ENCODE data around the gene DKKL1. TPM values are rescaled to one million over a fixed set of nuclear protein-coding genes. Genes with fewer than 3 reads are reported as not detected.

Gene DKKL1
- total and polyA plus RNA-seq, 2 experiments from 2014 or later, result 0.76 to 2.9 TPM

GRCh38 chr19:49343123-49343522 is 20.6 kb upstream of the DKKL1 start:
- Histone ChIP-seq H3K27me3 (ENCODE audit: insufficient read depth) (no peaks in the 10 kb centered on the region), H4K20me1 (replicated peaks; ENCODE audit: insufficient read depth) (peaks cover 10% of the 10 kb centered on the region; the same call in 1 of the 2 replicates), H3K4me1 (ENCODE audit: insufficient read depth) (peaks cover 9% of the 10 kb centered on the region), H3K36me3 (ENCODE audit: insufficient read depth) (peaks cover 49% of the 10 kb centered on the region), H2AFZ (no peak overlapping the region), H3K9me2 (ENCODE audit: insufficient read depth) (no peaks in the 10 kb centered on the region), H3K27ac (ENCODE audit: low read depth) (no peak overlapping the region), H3K79me2 (replicated peaks; ENCODE audit: insufficient read depth) (no peaks in the 10 kb centered on the region), H3K4me3 (no peak overlapping the region), H3F3A (replicated peaks; ENCODE audit: low read depth) (peaks cover 16% of the 10 kb centered on the region; the same call in 1 of the 2 replicates), H3K4me2 (no peak overlapping the region)
- no peaks in the 10 kb centered on the region; the same call in 1 of the 3 replicates for H3K9me3 Mint-ChIP-seq
- no peak overlapping the region for H3K4me3 Mint-ChIP-seq
- peaks cover 15% of the 10 kb centered on the region for H3K4me1 Mint-ChIP-seq
- peaks cover 25% of the 10 kb centered on the region for H3K27me3 Mint-ChIP-seq (ENCODE audit: insufficient read depth, low read depth, poor library complexity)
- DNase-seq (ENCODE audit: low spot score) (no peak), ATAC-seq (no peak)
- peak overlapping the region; percentile 8; the same call in 1 of the 2 replicates for H3K27ac Mint-ChIP-seq
- TF ChIP-seq ZNF462 (CRISPR knock-in tag; IDR thresholded peaks at IDR 0.05) (no peak), NANOG (IDR thresholded peaks at IDR 0.05; ENCODE audit: borderline replicate concordance) (no peak), EZH2phosphoT487 (IDR thresholded peaks at IDR 0.05; ENCODE audit: unreplicated experiment) (no peak)
- H3K36me3 Mint-ChIP-seq (ENCODE audit: low read depth), result peaks cover 84% of the 10 kb centered on the region

GRCh38 chr19:49344505-49345423 is 18.9 kb upstream of the DKKL1 start:
- H3K9me2 ChIP-seq (ENCODE audit: insufficient read depth), result no peaks in the 10 kb centered on the region
- Mint-ChIP-seq H3K4me3 (no peak overlapping the region), H3K27ac (no peak overlapping the region), H3K36me3 (ENCODE audit: low read depth) (peaks cover 100% of the 10 kb centered on the region), H3K9me3 (peaks cover 3% of the 10 kb centered on the region; the same call in 2 of the 3 replicates), H3K27me3 (ENCODE audit: insufficient read depth, low read depth, poor library complexity) (peaks cover 17% of the 10 kb centered on the region), H3K4me1 (peaks cover 12% of the 10 kb centered on the region)
- H3K4me1 ChIP-seq (ENCODE audit: insufficient read depth), result peaks cover 9% of the 10 kb centered on the region; the same call in 1 of the 2 replicates
- H3K27me3 ChIP-seq (ENCODE audit: insufficient read depth), result no peaks in the 10 kb centered on the region
- H2AFZ ChIP-seq, result no peak overlapping the region
- H3F3A ChIP-seq (replicated peaks; ENCODE audit: low read depth), result peaks cover 19% of the 10 kb centered on the region; the same call in 1 of the 2 replicates
- H3K36me3 ChIP-seq (ENCODE audit: insufficient read depth), result peaks cover 59% of the 10 kb centered on the region
- H3K79me2 ChIP-seq (replicated peaks; ENCODE audit: insufficient read depth), result peaks cover 3% of the 10 kb centered on the region
- H3K27ac ChIP-seq (ENCODE audit: low read depth), result no peak overlapping the region
- DNase-seq (ENCODE audit: low spot score), result no peak
- H4K20me1 ChIP-seq (replicated peaks; ENCODE audit: insufficient read depth), result peaks cover 10% of the 10 kb centered on the region; the same call in 1 of the 2 replicates
- no peak overlapping the region for H3K4me3 ChIP-seq
- no peak overlapping the region for H3K4me2 ChIP-seq
- no peak for ATAC-seq
- no peak for TF ChIP-seq STAT1 (IDR thresholded peaks at IDR 0.05; ENCODE audit: unreplicated experiment)
- TF ChIP-seq ZNF114 (CRISPR knock-in tag; IDR thresholded peaks at IDR 0.05), result no peak
- TF ChIP-seq JUNB (IDR thresholded peaks at IDR 0.05; ENCODE audit: unreplicated experiment), result no peak

Data from GM23338 (cell line).